HG03045 (cell line): Measurements from ENCODE around the gene ELOVL4.

Experiments
- ATAC-seq: cut with Tn5 transposase; IDR thresholded peaks from one replicate; pipeline ENCODE4 v1.9.1; 2021; ENCODE audit warnings: mild to moderate bottlenecking, moderate library complexity; ENCODE audit not compliant: unreplicated experiment

The ELOVL4 gene

DNA sequence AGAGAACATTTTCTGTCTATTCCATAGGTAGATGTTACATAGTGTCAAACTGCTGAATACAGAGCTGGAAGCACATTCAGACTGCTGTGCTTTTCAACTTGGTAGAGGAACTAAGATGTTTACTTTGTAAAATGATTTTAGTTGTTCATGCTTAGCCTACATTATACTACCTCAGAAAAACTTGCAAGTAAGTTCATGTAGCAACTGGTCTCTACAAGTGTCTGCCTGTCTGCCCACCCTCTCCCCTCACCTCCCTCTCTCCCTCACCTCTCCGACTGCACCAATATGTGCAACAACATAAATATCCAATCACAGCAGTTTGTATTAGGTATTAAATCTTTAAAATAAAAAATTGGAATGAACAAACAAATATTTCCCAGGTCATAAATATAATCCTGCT, 25.3 kb downstream of the ELOVL4 start:
- no peak for ATAC-seq

- no peak for ATAC-seq
Observed at GRCh38 chr6:79913369-79913768, 34.0 kb downstream of the ELOVL4 start.

- no peak for ATAC-seq
Observed at GRCh38 chr6:79911992-79912391, 35.4 kb downstream of the ELOVL4 start.

DNA sequence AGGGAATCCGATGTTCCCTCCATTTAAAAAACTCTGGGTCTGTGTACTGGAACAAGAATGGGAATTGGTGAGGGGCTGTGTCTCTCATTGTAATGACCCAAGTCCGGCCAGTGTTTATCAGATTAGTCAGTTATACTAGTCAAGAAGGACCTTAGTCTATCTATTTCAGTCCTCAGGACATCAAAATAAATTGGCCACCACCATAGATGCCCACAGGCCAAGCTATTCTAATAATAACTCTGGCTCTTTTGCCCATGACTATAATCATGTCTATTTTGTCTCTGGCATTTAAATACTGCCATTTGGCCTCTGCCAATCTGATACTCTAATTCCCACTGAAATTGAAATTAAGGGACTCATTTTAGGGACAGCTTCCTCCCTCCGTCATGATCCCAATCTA, 37.8 kb downstream of the ELOVL4 start:
- no peak for ATAC-seq

DNA sequence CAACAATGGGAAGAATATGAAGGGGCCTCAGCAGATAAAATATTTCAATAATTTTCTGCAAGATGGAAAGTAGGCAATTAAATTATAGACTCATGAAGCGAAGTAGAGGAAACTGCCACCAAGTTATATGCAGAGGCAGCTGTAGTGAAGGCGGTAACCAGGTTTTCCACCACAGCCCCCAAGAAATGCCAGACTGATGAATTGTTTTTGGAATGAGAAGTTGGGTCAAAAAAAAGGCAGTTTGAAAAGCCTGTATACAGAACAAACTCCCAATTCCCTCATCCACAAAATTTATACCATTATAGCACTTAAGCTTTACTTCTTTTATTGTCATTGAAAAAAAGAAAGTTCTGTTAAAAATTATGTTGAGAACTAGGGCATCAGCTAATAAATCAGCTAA, 45.3 kb downstream of the ELOVL4 start:
- no peak for ATAC-seq

- ATAC-seq = no peak
Observed at GRCh38 chr6:79898076-79898475, 49.3 kb downstream of the ELOVL4 start.

GRCh38 chr6:79896075-79896449, 51.3 kb downstream of the ELOVL4 start:
- ATAC-seq = no peak

- no peak for ATAC-seq
Observed at GRCh38 chr6:79895382-79896074, 51.8 kb downstream of the ELOVL4 start.

DNA sequence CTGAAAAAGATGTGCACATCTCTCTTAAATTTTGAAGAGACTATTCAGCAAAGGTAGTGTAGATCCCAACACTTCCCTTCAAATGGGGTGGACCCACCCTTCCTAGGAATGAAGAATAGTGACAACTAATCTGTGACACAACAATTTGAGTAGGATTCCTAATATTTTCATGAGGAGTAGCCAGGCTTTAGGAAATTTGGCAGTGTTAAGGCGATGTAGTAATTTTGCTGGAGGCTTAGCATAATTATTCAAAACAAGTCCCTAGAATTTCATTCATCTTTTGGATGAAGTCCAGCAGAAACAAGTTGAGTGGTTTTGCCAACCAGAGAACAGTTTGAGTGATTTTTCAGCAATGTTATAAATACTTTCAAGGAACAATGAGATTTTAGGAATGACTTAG, 52.4 kb downstream of the ELOVL4 start:
- ATAC-seq = no peak

DNA sequence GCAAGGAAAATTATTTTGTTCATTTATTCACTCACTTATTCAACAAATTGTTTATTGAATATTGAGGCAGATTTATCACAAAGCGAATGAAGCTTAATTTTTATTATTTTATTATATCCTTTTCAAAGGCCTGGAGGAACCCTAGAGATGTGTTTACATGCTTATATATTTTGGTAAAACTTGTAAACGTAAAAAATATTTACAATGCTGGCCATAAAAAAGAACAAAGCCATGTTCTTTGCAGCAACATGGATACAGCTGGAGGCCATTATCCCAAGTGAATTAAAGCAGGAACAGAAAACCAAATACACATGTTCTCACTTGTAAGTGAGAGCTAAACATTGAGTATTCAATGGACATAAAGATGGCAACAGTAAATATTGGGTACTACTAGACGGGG, 58.8 kb downstream of the ELOVL4 start:
- ATAC-seq = no peak

- ATAC-seq = no peak
Observed at GRCh38 chr6:79878142-79878748, 69.1 kb downstream of the ELOVL4 start.

DNA sequence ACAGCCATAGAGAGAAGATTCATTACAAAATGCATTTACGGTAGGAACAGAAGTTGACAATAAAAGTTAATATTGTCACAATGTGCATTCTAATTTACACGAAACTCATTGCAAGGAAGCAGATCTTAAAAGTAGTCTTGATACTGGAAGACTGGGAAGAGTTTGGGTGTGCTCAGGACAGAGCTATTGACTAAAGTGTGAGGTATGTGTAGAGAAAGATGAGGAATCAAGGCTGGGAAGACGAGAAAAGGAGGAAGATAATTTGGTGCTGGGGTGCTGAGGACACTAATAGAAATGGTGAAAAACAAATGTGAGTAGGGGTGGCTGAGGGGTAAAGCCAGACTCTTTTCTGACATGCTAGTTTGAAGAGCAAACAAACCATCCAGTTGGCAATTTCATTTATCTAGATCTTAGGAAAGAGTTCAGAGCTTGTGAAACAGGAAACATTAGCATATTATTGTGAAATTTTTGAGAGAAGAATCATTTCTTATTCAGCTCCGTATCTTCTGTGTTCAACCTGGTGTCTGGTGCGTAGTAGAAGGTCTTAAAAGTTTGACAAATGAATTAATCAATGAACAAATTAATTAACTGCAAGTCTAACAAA, 72.7 kb downstream of the ELOVL4 start:
- no peak for ATAC-seq

- no peak for ATAC-seq
Observed at GRCh38 chr6:79872986-79873385, 74.4 kb downstream of the ELOVL4 start.

- ATAC-seq = no peak
Observed at GRCh38 chr6:79872303-79872702, 75.0 kb downstream of the ELOVL4 start.

GRCh38 chr6:79869600-79870084, 77.7 kb downstream of the ELOVL4 start:
- peak; percentile 100 for ATAC-seq

DNA sequence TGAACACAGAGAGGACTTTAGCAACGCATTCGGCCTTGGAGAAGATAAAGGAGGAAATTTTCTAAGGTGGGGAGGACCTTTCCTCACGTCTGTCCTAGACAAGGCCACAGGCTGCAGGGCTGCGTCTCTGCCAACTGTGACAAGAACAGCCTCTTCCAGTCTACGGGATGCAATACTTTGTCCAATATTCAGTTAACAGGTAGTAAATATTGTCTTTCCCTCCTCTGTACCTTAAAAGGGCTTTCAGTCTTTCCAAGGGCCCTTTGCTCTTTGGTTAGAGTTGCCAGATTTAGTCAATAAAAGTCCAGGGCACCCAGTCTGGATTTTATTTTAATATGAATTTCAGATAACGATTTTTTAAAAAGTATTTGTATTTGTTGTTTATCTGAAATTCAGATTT, 78.2 kb downstream of the ELOVL4 start:
- ATAC-seq = no peak

GRCh38 chr6:79868098-79868722, 79.1 kb downstream of the ELOVL4 start:
- ATAC-seq = no peak
